CD14-positive monocyte (primary cell): Measurements from ENCODE around the gene SLIT1. TPM values are rescaled to one million over a fixed set of nuclear protein-coding genes. Genes with fewer than 3 reads are reported as not detected.

Experiments used
- DNase-seq, 3 donors: peaks; one replicate each; pipeline ENCODE4 v3.0.0-alpha.2; 2011 to 2022
- H2AFZ ChIP-seq: 2 replicates; pipeline ENCODE4 v1.6.0; 2012; ENCODE audit warnings: mild to moderate bottlenecking, low read depth, low read length, inconsistent platforms; ENCODE audit not compliant: insufficient read depth, poor library complexity, severe bottlenecking
- H3K27ac ChIP-seq, 2 donors: 1 replicate in 1 of 2; 2 replicates in 1 of 2; pipeline ENCODE4 v1.5.1; 2012 to 2013; ENCODE audit warnings: low read length in 2 of 2, control low read depth in 1 of 2, inconsistent platforms in 1 of 2, low read depth in 1 of 2, mild to moderate bottlenecking in 1 of 2
- H3K27me3 ChIP-seq, 2 donors: one replicate each; pipeline versions ENCODE4 v1.6.0 to v1.6.1; 2011 to 2013; ENCODE audit warnings: low read length in 2 of 2; ENCODE audit not compliant: control insufficient read depth in 2 of 2, insufficient read depth in 2 of 2
- H3K36me3 ChIP-seq, 2 donors: replicated peaks in 1 of 2; 1 replicate in 1 of 2; 2 replicates in 1 of 2; pipeline versions ENCODE4 v1.5.1 to v1.6.1; 2012 to 2013; ENCODE audit warnings: low read length in 2 of 2, control low read depth in 1 of 2, inconsistent platforms in 1 of 2, mild to moderate bottlenecking in 1 of 2; ENCODE audit not compliant: insufficient read depth in 2 of 2, control insufficient read depth in 1 of 2
- H3K4me1 ChIP-seq, 2 donors: 1 replicate in 1 of 2; 2 replicates in 1 of 2; pipeline versions ENCODE4 v1.5.1 to v1.6.1; 2012 to 2013; ENCODE audit warnings: low read length in 2 of 2, control low read depth in 1 of 2, inconsistent platforms in 1 of 2, mild to moderate bottlenecking in 1 of 2, moderate library complexity in 1 of 2; ENCODE audit not compliant: insufficient read depth in 2 of 2, control insufficient read depth in 1 of 2
- H3K4me2 ChIP-seq: replicated peaks from 2 replicates; pipeline ENCODE3; 2012; ENCODE audit warnings: low read length, moderate library complexity, mild to moderate bottlenecking; ENCODE audit not compliant: poor library complexity, severe bottlenecking; ENCODE audit errors: extremely low read depth
- H3K4me3 ChIP-seq, 3 experiments: fragments of 200-600 bp in 1 of 3; sonication (generic) in 1 of 3; replicated peaks in 1 of 3; 1 replicate in 2 of 3; 2 replicates in 1 of 3; pipeline ENCODE4 v1.5.1; 2011 to 2013; ENCODE audit warnings: low read length in 3 of 3, mild to moderate bottlenecking in 3 of 3, control low read depth in 2 of 3, low read depth in 2 of 3, inconsistent platforms in 1 of 3, moderate library complexity in 1 of 3
- H3K79me2 ChIP-seq: 2 replicates; pipeline ENCODE4 v1.6.0; 2012; ENCODE audit warnings: mild to moderate bottlenecking, control low read depth, inconsistent platforms, low read length, moderate library complexity; ENCODE audit not compliant: insufficient read depth
- H3K9ac ChIP-seq: 2 replicates; pipeline ENCODE4 v1.6.0; 2017; ENCODE audit warnings: low read length, mild to moderate bottlenecking; ENCODE audit not compliant: insufficient read depth, poor library complexity, severe bottlenecking
- H3K9me3 ChIP-seq, 2 donors: replicated peaks in 1 of 2; 1 replicate in 1 of 2; 2 replicates in 1 of 2; pipeline versions ENCODE4 v1.5.1 to v1.6.1; 2012 to 2013; ENCODE audit warnings: low read length in 2 of 2, control low read depth in 1 of 2; ENCODE audit not compliant: control insufficient read depth in 1 of 2, insufficient read depth in 1 of 2
- H4K20me1 ChIP-seq: 2 replicates; pipeline ENCODE4 v1.6.0; 2012; ENCODE audit warnings: mild to moderate bottlenecking, low read length, control low read depth, moderate library complexity; ENCODE audit not compliant: insufficient read depth
- H3K27ac Mint-ChIP-seq, 7 donors: one replicate each; pipeline ENCODE4 v1.8.0; 2020; ENCODE audit warnings: mild to moderate bottlenecking in 7 of 7, mixed read lengths in 7 of 7, moderate library complexity in 6 of 7, inconsistent platforms in 2 of 7
- H3K27me3 Mint-ChIP-seq, 3 donors: one replicate each; pipeline ENCODE4 v1.8.0; 2021 to 2022; ENCODE audit warnings: low read depth in 3 of 3, mild to moderate bottlenecking in 3 of 3, mixed read lengths in 3 of 3, moderate library complexity in 3 of 3, inconsistent platforms in 1 of 3
- H3K36me3 Mint-ChIP-seq, 2 donors: one replicate each; pipeline ENCODE4 v1.8.0; 2020; ENCODE audit warnings: mixed read lengths in 2 of 2, inconsistent platforms in 1 of 2, mild to moderate bottlenecking in 1 of 2
- H3K4me1 Mint-ChIP-seq: one replicate; pipeline ENCODE4 v1.8.0; 2020; ENCODE audit warnings: mild to moderate bottlenecking, mixed read lengths
- H3K4me3 Mint-ChIP-seq, 2 donors: one replicate each; pipeline ENCODE4 v1.8.0; 2020; ENCODE audit warnings: mild to moderate bottlenecking in 2 of 2, mixed read lengths in 2 of 2, moderate library complexity in 1 of 2
- H3K9me3 Mint-ChIP-seq, 7 donors: one replicate each; pipeline ENCODE4 v1.8.0; 2020 to 2022; ENCODE audit warnings: mixed read lengths in 7 of 7, mild to moderate bottlenecking in 6 of 7, moderate library complexity in 6 of 7, inconsistent platforms in 2 of 7
- CTCF ChIP-seq: fragments of 200-600 bp; IDR thresholded peaks from one replicate; pipeline ENCODE4 v1.8.0; 2022; ENCODE audit warnings: antibody characterized with exemption, mild to moderate bottlenecking
- WGBS: methylation state at CpG from one replicate; pipeline ENCODE4 v1.1.5; 2013; ENCODE audit warnings: missing lambda C conversion rate; ENCODE audit not compliant: insufficient coverage; 5-methylcytosine and 5-hydroxymethylcytosine counted together
- intact Hi-C, 2 donors: fragments of 100-400 bp; cut with micrococcal nuclease; formaldehyde crosslinking; loops; one replicate each; pipeline versions ENCODE4 v1.15.0 to v1.15.1; 2023
- polyA plus RNA-seq, 3 donors: library from polyadenylated mRNA; depleted of rRNA in 1 of 3; unstranded in 2 of 3; stranded (reverse) in 1 of 3; fragments of 300-500 nt in 2 of 3; fragments of >200 nt in 1 of 3; fragmentation: Illumina TruSeq in 2 of 3; gene quantifications; 1 replicate in 2 of 3; 2 replicates in 1 of 3; pipeline ENCODE4 v1.2.3, GENCODE V29; 2012 to 2021

SLIT1 gene
- polyA plus RNA-seq, 3 donors, result 0.05 to 0.81 (median 0.16) TPM

GRCh38 chr10:97078261-97078937, 107.4 kb downstream of the SLIT1 start:
- Mint-ChIP-seq H3K36me3 (no peaks in the 10 kb centered on the region), H3K27me3 (peaks cover 7 to 16% (median 14%) of the 10 kb centered on the region in 3 donors), H3K27ac (no peak overlapping the region), H3K4me3 (no peak overlapping the region), H3K4me1 (no peaks in the 10 kb centered on the region), H3K9me3 (no peaks in the 10 kb centered on the region)
- no peaks in the 10 kb centered on the region for H3K9me3 ChIP-seq
- H3K27ac ChIP-seq, result no peak overlapping the region
- H3K4me1 ChIP-seq, result no peaks in the 10 kb centered on the region
- no peak overlapping the region for H3K9ac ChIP-seq
- no peak for DNase-seq
- H2AFZ ChIP-seq, result no peak overlapping the region
- no peaks in the 10 kb centered on the region for H4K20me1 ChIP-seq
- H3K36me3 ChIP-seq, result no peaks in the 10 kb centered on the region
- no peak overlapping the region for H3K4me2 ChIP-seq
- H3K79me2 ChIP-seq, result no peaks in the 10 kb centered on the region
- 88% methylated on average over 12 of the region's 14 CpGs for WGBS
- TF ChIP-seq CTCF, result no peak
- intact Hi-C loops, result no loop called here
- peaks cover 0 to 9% of the 10 kb centered on the region in 2 donors for H3K27me3 ChIP-seq
- H3K4me3 ChIP-seq, result no peak overlapping the region

- no peaks in the 10 kb centered on the region for H3K36me3 ChIP-seq
- H2AFZ ChIP-seq, result no peak overlapping the region
- no peak overlapping the region for H3K4me3 ChIP-seq
- H3K27me3 ChIP-seq, result peaks cover 0 to 9% of the 10 kb centered on the region in 2 donors
- H3K79me2 ChIP-seq, result no peaks in the 10 kb centered on the region
- Mint-ChIP-seq H3K9me3 (no peaks in the 10 kb centered on the region), H3K4me3 (no peak overlapping the region), H3K27ac (no peak overlapping the region), H3K4me1 (no peaks in the 10 kb centered on the region), H3K36me3 (no peaks in the 10 kb centered on the region), H3K27me3 (peaks cover 9 to 21% (median 18%) of the 10 kb centered on the region in 3 donors)
- no peaks in the 10 kb centered on the region for H4K20me1 ChIP-seq
- H3K9me3 ChIP-seq, result no peaks in the 10 kb centered on the region
- no peak overlapping the region for H3K4me2 ChIP-seq
- intact Hi-C loops, result no loop called here
- no peak for TF ChIP-seq CTCF
- 80% methylated on average over 3 of the region's 6 CpGs for WGBS
- H3K9ac ChIP-seq, result no peak overlapping the region
- no peaks in the 10 kb centered on the region for H3K4me1 ChIP-seq
- H3K27ac ChIP-seq, result no peak overlapping the region
- no peak for DNase-seq
Measured at GRCh38 chr10:97076781-97077180, 109.0 kb downstream of the SLIT1 start.
